Smooth muscle cell (in vitro differentiated cells): Measurements from ENCODE around the gene MSL3B.

Experiments
- DNase-seq: peaks from one replicate; lab custom pipeline; 2025; ENCODE audit not compliant: unreplicated experiment; lab: John Stamatoyannopoulos, UW
- H2AFZ ChIP-seq: fragments of 200-600 bp; sonication (generic); 2 replicates; pipeline ENCODE4 v1.6.0; 2016; ENCODE audit warnings: antibody characterized with exemption, low read depth, mild to moderate bottlenecking
- H3F3A ChIP-seq: fragments of 200-600 bp; sonication (generic); 2 replicates; pipeline ENCODE4 v1.6.0; 2017; ENCODE audit warnings: antibody characterized with exemption, low read depth
- H3K27ac ChIP-seq: fragments of 200-600 bp; sonication (generic); 2 replicates; pipeline ENCODE4 v1.5.1; 2016; ENCODE audit warnings: low read depth, mild to moderate bottlenecking
- H3K27me3 ChIP-seq: fragments of 200-600 bp; sonication (generic); 2 replicates; pipeline ENCODE4 v1.6.1; 2016; ENCODE audit warnings: low read depth, mild to moderate bottlenecking
- H3K36me3 ChIP-seq: fragments of 200-600 bp; sonication (generic); 2 replicates; pipeline ENCODE4 v1.5.1; 2016; ENCODE audit warnings: low read depth
- H3K4me1 ChIP-seq: fragments of 200-600 bp; sonication (generic); 2 replicates; pipeline ENCODE4 v1.5.1; 2016; ENCODE audit warnings: low read depth
- H3K4me2 ChIP-seq: fragments of 200-600 bp; sonication (generic); 2 replicates; pipeline ENCODE4 v1.6.0; 2016; ENCODE audit warnings: mild to moderate bottlenecking
- H3K4me3 ChIP-seq: fragments of 200-600 bp; sonication (generic); 2 replicates; pipeline ENCODE4 v1.5.1; 2016; ENCODE audit warnings: mild to moderate bottlenecking
- H3K79me2 ChIP-seq: fragments of 200-600 bp; sonication (generic); 2 replicates; pipeline ENCODE4 v1.6.0; 2016; ENCODE audit warnings: low read depth, mild to moderate bottlenecking
- H3K9ac ChIP-seq: fragments of 200-600 bp; sonication (generic); 2 replicates; pipeline ENCODE4 v1.6.0; 2016; ENCODE audit warnings: low read depth
- H3K9me3 ChIP-seq: fragments of 200-600 bp; sonication (generic); replicated peaks from 2 replicates; pipeline ENCODE4 v1.5.1; 2016; ENCODE audit warnings: low read depth
- H4K20me1 ChIP-seq: fragments of 200-600 bp; sonication (generic); 2 replicates; pipeline ENCODE4 v1.6.0; 2016; ENCODE audit warnings: low read depth
- CTCF ChIP-seq: fragments of 200-600 bp; sonication (generic); IDR thresholded peaks from 2 replicates; pipeline ENCODE4 v1.5.1; 2017; ENCODE audit warnings: borderline replicate concordance, mild to moderate bottlenecking, antibody characterized with exemption; ENCODE audit not compliant: insufficient read depth, poor library complexity, severe bottlenecking
- WGBS: methylation state at CpG from one replicate; pipeline ENCODE4 v1.1.7; 2016; ENCODE audit warnings: low lambda C conversion rate; 5-methylcytosine and 5-hydroxymethylcytosine counted together

The MSL3B gene

GRCh38 chr2:233854241-233854981 is 13.8 kb downstream of the MSL3B start, which contains the start of gene HJURP:
TSS of gene HJURP (minus strand) at chr2:233854535. CDS start at chr2:233854500, 35 bp downstream.
- H3K36me3 ChIP-seq, result no peaks in the 10 kb centered on the region
- H3K4me2 ChIP-seq, result peak within 1 kb of the TSS; percentile 95
- peak within 1 kb of the TSS; percentile 91 for H3K4me3 ChIP-seq
- peak; percentile 79 for DNase-seq
- H2AFZ ChIP-seq, result peak within 1 kb of the TSS; percentile 96
- no peaks in the 10 kb centered on the region for H4K20me1 ChIP-seq
- peaks cover 17% of the 10 kb centered on the region for H3K4me1 ChIP-seq
- peak within 1 kb of the TSS; percentile 33 for H3K27ac ChIP-seq
- H3K79me2 ChIP-seq, result peaks cover 42% of the 10 kb centered on the region
- no peaks in the 10 kb centered on the region for H3F3A ChIP-seq
- no peak for TF ChIP-seq CTCF
- H3K9me3 ChIP-seq, result no peaks in the 10 kb centered on the region
- 2% methylated on average over 45 of the region's 60 CpGs for WGBS
- H3K27me3 ChIP-seq, result no peaks in the 10 kb centered on the region
- peak within 1 kb of the TSS; percentile 50 for H3K9ac ChIP-seq

- Histone ChIP-seq H3K4me1 (peaks cover 17% of the 10 kb centered on the region), H3F3A (no peaks in the 10 kb centered on the region), H3K27ac (no peak overlapping the region), H3K9ac (peak overlapping the region; percentile 50), H3K79me2 (peaks cover 42% of the 10 kb centered on the region), H3K27me3 (no peaks in the 10 kb centered on the region), H3K4me3 (peak overlapping the region; percentile 91), H3K4me2 (peak overlapping the region; percentile 95), H2AFZ (peak overlapping the region; percentile 96), H4K20me1 (no peaks in the 10 kb centered on the region), H3K9me3 (no peaks in the 10 kb centered on the region), H3K36me3 (no peaks in the 10 kb centered on the region)
- 0% methylated on average over 5 of the region's 25 CpGs for WGBS
- TF ChIP-seq CTCF, result no peak
- no peak for DNase-seq
Measured at GRCh38 chr2:233853883-233854240, 14.3 kb downstream of the MSL3B start.

GRCh38 chr2:233853353-233853752 is 14.8 kb downstream of the MSL3B start:
- Histone ChIP-seq H3K4me1 (peaks cover 17% of the 10 kb centered on the region), H4K20me1 (no peaks in the 10 kb centered on the region), H3K9me3 (no peaks in the 10 kb centered on the region), H3K27me3 (no peaks in the 10 kb centered on the region), H3F3A (no peaks in the 10 kb centered on the region), H3K4me2 (peak overlapping the region; percentile 95), H3K79me2 (peaks cover 42% of the 10 kb centered on the region), H3K27ac (no peak overlapping the region), H3K36me3 (no peaks in the 10 kb centered on the region), H2AFZ (peak overlapping the region; percentile 96), H3K4me3 (peak overlapping the region; percentile 91), H3K9ac (peak overlapping the region; percentile 50)
- 35% methylated on average over 8 of the region's 8 CpGs for WGBS
- DNase-seq, result no peak
- TF ChIP-seq CTCF, result no peak

- WGBS, result 84% methylated on average over 3 of the region's 3 CpGs
- H3K4me1 ChIP-seq, result peaks cover 17% of the 10 kb centered on the region
- no peak overlapping the region for H3K4me2 ChIP-seq
- H3K27ac ChIP-seq, result no peak overlapping the region
- no peak overlapping the region for H3K4me3 ChIP-seq
- H3K36me3 ChIP-seq, result no peaks in the 10 kb centered on the region
- TF ChIP-seq CTCF, result no peak
- no peaks in the 10 kb centered on the region for H3K9me3 ChIP-seq
- H3K9ac ChIP-seq, result no peak overlapping the region
- H3F3A ChIP-seq, result no peaks in the 10 kb centered on the region
- H2AFZ ChIP-seq, result no peak overlapping the region
- no peaks in the 10 kb centered on the region for H3K27me3 ChIP-seq
- H4K20me1 ChIP-seq, result no peaks in the 10 kb centered on the region
- no peak for DNase-seq
- peaks cover 42% of the 10 kb centered on the region for H3K79me2 ChIP-seq
Measured at GRCh38 chr2:233852056-233852455, 16.1 kb downstream of the MSL3B start.
